Glomerular endothelial cell (primary cell): ENCODE data around the gene MORN4. TPM values are rescaled to one million over a fixed set of nuclear protein-coding genes. Genes with fewer than 3 reads are reported as not detected.
"Not testable (repeated sequence)": the region's sequence is repeated elsewhere in the genome, so short reads cannot be mapped to it uniquely, and the experiment has no call there.

Source experiments
- DNase-seq: peaks from one replicate; pipeline ENCODE4 v3.0.0-alpha.2; 2011; ENCODE audit warnings: low read depth, low spot score; ENCODE audit errors: extremely low read depth
- total RNA-seq: library from RNA; depleted of rRNA; stranded (reverse); fragments of >200 nt; gene quantifications from 2 replicates; pipeline ENCODE4 v1.2.3, GENCODE V29; 2015

MORN4 gene
- total RNA-seq, 1 donor from 2014 or later = 9.7 TPM

DNA sequence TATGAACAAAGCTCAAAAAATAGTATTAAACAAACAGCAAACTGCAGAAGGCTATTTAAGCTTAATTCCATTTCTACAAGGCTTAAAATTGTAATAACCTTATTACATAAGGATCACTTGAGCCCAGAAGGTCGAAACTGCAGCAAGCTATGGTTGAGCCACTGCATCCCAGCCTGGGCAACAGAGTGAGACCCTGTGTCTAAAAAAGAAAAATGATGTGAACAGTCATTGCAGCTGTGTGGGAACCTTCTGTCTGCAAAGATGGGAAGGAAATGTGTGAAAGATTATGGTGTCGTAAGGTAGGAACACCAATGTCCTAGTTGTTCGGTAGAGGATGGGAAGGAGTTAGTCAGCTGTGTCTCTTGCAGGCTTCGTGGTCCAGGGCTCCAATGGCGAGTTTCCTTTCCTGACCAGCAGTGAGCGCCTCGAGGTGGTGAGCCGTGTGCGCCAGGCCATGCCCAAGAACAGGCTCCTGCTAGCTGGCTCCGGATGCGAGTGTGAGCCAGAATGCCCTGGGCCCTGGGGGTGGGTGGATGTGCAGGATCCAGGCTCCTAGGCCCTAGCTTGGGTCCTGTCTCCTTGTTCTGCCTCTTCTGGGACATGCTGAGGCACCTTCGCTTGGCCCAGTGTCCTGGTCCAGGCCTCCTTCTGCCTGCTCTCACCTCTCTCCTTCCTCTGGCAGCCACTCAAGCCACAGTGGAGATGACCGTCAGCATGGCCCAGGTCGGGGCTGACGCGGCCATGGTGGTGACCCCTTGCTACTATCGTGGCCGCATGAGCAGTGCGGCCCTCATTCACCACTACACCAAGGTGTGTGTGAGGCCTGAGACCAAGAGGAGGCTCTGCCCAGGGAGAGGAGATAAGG is 34.7 kb downstream of the MORN4 start:
- DNase-seq = no peak

DNA sequence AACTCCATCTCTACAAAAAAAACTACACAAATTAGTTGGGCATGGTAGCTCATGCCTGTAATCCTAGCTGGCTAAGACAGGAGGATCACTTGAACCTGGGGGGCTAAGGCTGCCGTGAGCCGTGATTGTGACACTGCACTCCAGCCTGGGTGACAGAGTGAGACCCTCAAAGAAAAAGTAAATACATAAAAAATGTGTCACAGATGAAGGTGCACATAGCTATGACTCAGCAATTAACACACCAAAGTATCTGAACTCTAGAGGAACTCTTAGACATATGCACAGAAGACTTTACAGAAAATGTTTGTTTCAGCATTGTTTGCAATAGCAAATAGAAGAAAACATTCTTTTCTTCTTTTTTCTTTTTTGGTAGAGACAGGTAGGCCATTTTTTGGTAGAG is 35.5 kb downstream of the MORN4 start:
- no peak for DNase-seq

DNA sequence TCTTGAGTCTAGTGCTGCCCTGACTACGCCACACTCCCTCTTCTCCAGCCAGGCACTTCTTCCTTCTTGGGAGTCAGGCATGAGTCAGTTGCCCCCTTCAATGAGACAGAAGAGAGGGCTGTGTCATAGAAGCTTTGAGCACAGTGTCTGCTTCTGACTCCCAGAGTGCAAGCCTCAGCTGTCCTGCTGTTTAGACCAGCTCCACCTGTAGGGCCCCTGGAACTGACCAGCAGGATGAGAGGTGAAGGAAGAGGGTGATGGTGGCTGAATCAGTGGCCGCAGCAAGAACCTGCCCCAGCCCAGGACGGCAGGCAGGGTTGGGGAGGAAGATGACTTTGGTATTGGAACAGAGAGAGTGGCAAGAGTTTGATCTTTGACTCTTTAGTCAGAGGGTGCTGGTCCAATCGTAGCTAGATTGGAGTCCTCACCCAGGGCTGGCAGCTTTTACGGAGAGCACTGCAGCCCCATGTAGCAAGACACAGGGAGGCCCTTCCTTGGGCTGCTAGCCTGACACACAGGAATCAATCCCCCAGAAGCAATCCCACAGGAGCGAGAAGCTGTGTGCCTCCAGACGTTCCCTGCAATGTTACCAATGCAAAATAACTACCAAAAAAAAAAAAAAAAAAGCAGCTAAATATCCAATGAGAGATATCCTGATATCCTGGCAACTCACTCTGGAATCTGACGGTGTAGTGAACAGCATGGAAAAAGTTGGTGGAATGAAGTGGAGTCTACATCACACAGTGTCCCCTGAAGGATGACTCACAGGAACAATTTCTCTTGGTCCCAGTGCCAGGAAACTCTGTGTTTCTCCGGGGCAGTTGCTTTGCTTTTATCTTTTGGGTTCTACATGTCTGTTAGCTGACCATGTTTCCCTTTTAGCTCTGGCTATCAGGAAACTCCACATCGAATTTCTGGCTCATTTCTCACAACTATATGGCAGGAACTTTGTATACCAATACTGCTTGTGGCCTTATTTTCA is 36.9 kb downstream of the MORN4 start:
- DNase-seq = peak; percentile 93

DNA sequence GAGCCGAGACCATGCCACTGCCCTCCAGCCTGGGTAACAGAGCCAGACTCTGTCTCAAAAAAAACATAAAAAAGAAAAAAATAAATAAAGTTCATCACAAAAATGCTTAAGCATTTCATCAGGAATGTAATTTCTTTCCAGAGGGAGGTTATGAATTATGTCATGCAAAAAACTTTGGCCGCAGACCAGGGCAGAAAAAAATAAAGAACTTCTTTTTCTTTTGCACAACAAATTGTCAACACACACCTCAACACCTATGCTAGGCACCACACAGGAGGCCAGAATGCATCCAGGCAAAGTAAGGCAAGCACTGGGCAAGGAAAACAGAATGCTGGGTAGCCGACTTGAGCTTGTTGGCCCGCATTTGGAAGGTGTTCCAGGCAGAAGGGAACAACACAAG is 39.9 kb downstream of the MORN4 start:
- DNase-seq = no peak

DNA sequence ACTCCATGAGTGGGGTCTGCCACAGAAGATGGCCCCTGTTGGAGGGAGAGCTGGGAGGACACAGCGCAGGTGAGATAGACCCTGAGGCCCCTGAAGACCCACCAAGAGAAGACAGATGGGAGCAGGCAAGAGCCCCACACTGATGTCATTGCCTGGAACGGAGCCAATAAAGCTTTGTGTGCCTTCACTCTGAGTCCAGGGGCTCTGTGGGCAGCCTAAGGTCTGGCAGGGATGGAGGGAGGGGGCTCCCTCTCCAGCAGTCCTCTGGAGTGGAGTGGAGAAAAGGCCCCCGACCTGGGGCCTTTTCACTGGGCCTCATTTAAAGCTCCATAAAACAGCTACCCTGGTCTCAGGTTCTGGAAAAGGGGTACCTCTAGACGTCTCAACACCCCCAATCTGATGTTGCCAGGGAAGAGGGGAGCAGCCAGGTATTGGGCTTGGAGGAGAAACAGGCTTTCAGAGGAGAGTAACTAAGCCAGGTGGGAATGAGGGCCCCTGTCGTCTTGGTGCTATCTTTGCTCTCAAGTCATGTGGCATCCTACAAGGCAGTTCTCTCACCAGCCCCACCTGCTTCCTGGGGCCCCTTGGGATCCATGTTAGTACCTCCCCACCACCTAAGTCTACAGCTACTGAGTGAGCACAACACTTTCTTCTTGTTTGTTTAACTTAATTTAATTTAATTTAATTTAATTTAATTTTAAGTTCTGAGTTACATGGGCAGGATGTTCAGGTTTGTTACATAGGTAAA is 42.4 kb downstream of the MORN4 start:
- no peak for DNase-seq

DNA sequence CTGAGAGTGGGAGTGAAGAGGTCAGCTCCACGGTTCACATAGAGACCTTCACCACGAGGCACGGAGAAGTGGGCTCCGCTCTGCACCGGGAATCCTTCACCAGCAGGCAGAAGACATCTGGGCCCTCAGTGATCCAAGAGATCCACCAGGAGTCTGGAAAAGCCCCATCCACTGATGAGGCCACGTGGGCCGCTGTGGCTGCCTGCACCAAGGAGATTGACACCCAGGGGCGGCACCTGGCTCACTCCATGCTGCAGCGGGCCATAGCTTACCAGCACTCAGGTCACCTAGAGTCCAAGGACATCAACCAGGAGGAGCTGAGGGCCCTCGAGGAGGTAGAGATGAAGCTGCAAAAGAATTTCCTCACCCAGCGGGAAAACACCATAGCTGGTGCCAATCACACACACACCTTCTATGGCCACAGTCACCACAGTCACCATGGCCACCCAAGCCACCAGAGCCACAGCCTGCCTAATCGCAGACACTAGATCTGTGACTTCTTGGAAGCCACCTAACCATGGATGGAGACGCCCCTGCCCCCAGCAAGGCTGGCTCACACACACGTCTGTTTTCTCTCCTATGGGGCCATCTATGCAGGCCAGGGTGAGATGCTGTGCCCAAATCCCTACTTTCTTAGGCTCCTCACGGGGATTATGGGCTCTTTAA is 43.1 kb downstream of the MORN4 start:
- DNase-seq = no peak

DNA sequence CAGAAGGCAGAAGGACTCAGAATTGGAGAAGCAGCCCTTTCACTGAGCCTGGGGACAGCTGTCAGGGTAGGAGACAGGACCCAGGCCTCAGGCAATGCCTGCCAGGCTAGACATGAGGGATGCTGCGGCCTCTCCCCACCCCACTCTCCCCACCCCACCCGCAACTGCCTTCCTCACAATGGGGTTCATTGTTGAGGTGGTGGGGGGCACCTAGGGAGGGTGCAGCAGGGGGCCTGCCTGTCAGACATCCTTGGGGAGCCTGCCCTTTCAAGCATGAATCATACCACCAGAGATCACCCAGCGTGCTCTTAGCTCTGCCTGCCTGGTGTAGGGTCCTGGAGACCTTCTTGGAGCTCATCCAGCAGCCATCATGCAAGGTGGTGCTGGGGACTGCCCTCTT is 43.8 kb downstream of the MORN4 start, which contains the start of gene C10orf62:
Gene C10orf62, plus strand, starts transcription at position 243 of the 400 bp plus-strand sequence. CDS start 177 bp downstream, outside the sequence.
- no peak for DNase-seq

DNA sequence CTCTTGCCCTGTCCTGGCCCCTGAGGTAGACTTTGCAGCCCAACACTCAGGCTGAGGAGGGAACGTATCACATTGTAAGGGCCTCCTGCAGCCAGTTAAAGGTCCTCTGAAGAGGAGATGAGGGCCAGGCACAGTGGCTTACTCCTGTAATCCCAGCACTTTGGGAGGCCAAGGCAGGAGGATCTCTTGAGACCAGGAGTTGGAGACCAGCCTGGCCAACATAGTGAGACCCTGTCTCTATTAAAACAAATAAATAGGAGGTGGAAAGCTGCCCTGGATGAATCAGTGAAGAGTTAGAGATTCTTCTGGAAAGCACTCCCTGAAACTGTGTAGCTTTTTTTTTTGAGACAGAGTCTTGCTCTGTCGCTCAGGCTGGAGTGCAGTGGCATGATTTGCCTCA is 46.1 kb downstream of the MORN4 start:
- DNase-seq = no peak

DNA sequence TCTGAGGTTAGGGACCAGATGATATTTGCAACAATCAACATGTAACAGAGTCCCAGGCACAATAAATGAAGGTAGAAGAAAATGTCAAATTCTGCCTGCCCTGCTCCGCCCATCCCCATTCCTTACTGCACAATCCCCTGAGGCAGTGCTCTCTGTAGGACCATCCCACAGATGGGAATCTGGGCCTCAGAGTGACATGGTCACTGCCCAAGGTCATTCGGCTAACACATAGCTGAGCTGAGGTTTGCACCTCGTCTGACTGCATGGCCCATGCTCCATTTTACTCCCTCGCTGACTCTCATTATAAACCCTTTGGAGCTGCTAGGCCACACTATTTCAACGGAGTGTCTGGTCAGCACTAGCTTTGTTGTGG is 47.9 kb downstream of the MORN4 start:
- DNase-seq = no peak

DNA sequence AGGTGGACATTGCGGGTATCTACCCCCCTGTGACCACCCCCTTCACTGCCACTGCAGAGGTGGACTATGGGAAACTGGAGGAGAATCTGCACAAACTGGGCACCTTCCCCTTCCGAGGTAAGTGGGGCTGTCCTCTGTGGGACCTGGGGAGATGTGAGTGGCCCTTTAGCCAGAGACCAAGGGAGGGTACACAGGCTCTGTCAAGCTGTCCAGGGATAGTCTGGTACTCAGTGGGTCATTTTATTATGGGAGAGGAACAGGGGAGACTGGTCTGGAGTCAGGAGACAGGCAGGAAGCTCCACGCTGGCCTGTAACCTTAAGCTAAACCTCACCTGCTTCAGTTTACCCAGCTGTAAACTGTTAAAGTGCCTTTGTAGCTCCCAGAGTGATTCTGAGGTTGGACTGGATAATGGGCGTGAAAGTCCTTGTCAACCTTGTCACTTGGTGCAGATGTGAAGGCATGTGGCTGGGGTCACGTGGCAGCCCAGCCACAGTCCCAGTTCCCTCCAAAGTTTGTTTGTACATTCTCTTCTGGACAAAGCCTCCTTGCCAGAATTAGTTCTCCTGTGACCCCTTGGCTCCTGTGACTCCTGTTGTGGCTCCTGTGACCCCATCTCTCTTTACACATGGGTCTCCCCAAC is 48.4 kb downstream of the MORN4 start:
- no peak for DNase-seq

DNA sequence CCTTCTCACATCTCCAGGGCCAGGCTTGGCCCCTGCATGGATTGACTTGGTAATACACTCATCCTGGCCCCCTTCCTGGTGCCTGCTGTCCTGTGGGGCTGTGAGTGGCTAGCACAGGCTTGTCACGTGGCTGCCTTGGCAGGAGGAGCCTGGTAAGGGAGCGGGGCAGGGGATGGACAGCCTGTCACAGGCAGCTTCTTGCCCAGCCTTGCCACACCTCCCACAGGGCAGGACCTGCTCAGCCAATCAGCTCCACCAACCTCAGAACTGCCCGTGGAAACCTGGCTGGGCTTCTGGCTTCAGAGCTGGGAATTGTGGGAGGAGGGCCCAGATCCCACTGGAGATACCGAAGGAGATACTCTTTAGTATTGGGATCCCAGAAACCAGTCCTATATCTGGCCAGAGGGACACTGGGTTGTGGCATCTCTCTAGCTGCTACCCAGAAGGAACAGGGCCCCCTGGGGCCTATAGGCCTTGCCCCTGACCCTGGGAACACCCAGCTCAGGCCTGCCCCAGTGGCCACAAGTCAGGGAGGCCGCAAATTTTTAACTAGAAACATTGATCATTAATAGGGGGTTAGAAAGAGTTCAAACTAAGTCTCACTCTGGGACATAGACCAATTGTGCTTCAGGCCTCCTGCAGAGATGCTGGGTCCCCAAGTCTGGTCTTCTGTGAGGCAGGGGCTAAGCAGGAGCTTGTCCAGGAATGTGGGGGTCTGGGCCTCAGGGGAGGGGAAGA is 49.1 kb downstream of the MORN4 start, which contains the start of gene HOGA1:
Gene HOGA1, plus strand, starts transcription at position 330 of the 738 bp plus-strand sequence. Its CDS starts 315 bp downstream, at position 645.
- no peak for DNase-seq

DNA sequence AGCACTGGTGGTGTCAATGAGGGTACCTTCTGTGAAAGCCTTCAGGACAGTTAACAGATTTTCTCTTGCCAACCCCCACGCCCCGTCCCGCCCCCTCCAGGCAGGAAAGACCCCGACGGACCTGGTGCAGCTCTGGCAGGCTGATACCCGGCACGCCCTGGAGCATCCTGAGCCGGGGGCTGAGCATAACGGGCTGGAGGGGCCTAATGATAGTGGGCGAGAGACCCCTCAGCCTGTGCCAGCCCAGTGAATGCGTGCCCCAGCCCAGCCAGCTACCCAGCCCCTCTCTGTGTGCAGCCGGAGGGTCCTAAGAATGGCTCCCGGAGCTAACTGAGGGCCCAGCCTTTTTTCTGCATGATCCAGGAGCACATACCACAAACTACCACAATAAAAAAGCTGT is 49.8 kb downstream of the MORN4 start:
- DNase-seq = no peak

DNA sequence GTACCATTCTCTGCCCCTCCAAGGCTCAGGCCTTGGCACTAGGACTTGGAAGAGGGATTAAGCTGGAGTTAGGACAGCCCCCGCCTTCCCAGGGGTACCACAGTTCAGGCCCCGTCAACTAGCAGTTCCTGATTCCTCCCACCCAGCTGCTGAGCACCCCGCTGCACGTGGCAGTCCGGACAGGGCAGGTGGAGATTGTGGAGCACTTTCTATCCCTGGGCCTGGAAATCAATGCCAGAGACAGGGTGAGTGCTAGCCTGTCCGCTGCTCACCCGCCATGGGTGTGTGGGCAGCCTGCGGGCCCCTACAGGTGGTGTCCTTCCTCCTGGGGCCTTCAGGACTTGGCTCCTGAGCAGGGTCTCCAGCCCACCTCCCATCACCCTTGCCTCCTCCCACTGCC is 51.1 kb downstream of the MORN4 start:
- no peak for DNase-seq

DNA sequence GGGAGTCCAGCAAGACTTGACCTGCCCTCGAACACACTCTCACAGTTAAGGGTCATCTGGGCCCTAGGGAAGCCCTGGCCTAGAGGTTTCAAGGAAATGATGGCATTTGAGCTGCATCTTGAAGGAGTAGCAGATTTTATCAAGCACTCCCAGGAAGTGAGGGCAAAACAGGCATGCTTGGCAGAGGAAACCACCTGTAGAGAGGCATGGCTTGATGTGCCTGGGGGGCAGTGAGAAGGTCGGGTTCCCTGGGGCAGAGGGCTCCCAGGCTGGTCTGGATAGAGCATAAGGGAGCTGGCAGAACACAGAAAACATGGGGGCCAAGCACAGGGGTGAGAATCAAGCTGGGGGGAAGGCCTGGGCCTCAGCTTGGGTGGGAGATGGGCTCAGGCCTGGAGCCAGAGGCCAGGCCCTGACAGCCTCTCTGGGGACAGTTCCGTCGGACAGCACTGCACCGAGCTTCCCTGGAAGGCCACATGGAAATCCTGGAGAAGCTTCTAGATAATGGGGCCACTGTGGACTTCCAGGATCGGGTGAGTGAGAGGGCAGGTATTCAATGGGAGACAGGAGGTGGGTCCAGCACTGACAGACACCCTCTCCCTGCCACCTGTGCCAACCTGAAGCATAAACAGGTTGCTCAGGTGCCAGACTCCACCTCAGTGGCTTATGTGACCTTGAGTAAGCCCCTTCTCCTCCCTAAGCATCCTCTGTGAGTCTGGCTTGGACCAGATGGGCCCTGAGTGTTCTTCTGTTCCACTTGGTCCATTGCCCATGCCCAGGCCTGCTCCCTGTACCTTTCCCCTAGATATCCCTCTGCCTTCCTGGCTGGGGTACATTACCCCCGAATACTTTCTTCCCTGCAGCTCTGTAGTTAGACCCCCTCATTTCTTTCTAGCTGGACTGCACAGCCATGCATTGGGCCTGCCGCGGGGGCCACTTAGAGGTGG is 52.6 kb downstream of the MORN4 start:
- DNase-seq = no peak

DNA sequence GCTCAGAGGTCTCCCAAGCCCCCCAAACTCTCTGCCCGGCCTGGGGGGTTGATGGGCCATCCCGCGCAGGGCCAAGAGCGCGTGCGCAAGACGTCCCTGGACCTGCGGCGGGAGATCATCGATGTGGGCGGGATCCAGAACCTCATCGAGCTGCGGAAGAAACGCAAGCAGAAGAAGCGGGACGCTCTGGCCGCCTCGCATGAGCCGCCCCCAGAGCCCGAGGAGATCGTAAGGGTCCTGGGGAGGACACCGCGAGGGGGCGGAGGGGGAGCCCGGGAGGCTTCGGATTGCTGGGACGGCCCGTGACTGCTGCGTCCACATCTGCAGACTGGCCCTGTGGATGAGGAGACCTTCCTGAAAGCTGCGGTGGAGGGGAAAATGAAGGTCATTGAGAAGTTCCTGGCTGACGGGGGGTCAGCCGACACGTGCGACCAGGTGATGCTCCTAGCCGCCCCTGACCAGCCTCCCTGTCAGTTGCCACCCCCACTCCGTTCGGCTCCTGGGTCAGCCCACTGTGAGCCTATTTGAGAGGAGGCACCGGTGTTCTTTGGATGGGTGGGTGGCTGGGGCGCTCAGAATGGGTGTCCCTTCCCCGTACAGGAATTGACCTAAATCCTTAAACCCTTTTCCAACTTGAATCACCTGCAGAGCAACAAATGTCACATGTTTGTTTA is 55.0 kb downstream of the MORN4 start:
- no peak for DNase-seq

DNA sequence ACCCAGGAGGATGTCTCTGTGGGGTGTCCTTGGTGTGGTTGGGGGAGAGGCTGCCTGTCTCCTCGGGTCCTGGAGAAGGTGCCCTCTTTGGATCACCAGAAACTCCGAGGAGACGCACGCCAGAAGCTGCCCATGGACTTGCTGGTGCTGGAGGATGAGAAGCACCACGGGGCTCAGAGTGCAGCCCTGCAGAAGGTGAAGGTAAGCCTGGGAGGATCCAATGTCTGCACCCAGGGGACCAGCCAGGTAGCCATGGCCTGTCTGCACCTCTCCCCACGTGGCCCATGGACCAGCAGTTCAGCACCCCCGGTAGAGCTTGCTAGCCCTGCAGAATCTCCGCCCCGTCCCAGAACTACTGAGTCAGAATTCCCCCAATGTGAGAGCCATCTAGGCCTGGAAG is 55.6 kb downstream of the MORN4 start:
- DNase-seq = no peak

DNA sequence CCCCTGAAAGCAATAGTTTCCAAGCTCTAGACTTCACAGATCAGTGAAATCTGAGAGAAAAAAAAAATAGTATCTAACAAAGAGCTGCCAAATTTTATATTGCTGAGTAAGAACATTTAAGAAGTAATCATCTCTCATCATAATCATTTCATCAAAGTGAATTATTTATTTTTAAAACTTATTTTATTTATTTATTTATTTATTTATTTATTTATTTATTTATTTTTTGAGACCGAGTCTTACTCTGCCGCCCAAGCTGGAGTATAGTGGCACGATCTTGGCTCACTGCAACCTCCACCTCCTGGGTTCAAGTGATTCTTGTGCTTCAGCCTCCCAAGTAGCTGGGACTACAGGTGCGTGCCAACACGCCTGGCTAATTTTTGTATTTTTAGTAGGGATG is 56.8 kb downstream of the MORN4 start:
- not testable (repeated sequence) for DNase-seq
